WTC11 (cell line): Measurements from ENCODE around the gene OBSCN. TPM values are rescaled to one million over a fixed set of nuclear protein-coding genes. Genes with fewer than 3 reads are reported as not detected.

Source experiments
- ATAC-seq: fragments of 200-7000 bp; cut with Tn5 transposase; 2 replicates; pipeline ENCODE4 v1.10.0; 2021; ENCODE audit warnings: mild to moderate bottlenecking, moderate library complexity
- CTCF ChIA-PET: fragments of 300-600 bp; sonication (Branson Sonifier 250); formaldehyde crosslinking; loops from one replicate; lab custom pipeline; 2021; ENCODE audit warnings: antibody characterized with exemption; lab: Charles Lee
- POLR2A ChIA-PET: fragments of 350-600 bp; sonication (Branson Sonifier 250); formaldehyde crosslinking; loops from one replicate; lab custom pipeline; 2021; ENCODE audit warnings: antibody characterized with exemption; lab: Charles Lee
- DNase-seq: peaks from one replicate; pipeline ENCODE4 v3.0.0; 2021; ENCODE audit warnings: low spot score
- H3K27ac Mint-ChIP-seq: 2 replicates; pipeline ENCODE4 v1.8.0; 2021; ENCODE audit warnings: mixed read lengths
- H3K27me3 Mint-ChIP-seq: 2 replicates; pipeline ENCODE4 v1.8.0; 2021; ENCODE audit warnings: low read depth, mild to moderate bottlenecking, moderate library complexity, mixed read lengths
- H3K36me3 Mint-ChIP-seq: 2 replicates; pipeline ENCODE4 v1.8.0; 2021; ENCODE audit warnings: mixed read lengths
- H3K4me1 Mint-ChIP-seq: 2 replicates; pipeline ENCODE4 v1.8.0; 2022; ENCODE audit warnings: mixed read lengths
- H3K4me3 Mint-ChIP-seq: 2 replicates; pipeline ENCODE4 v1.8.0; 2021; ENCODE audit warnings: mild to moderate bottlenecking, moderate library complexity, mixed read lengths
- H3K9me3 Mint-ChIP-seq: 2 replicates; pipeline ENCODE4 v1.8.0; 2021; ENCODE audit warnings: mixed read lengths
- CDX4 ChIP-seq: fragments of 250-450 bp; sonication (Bioruptor Pico); IDR thresholded peaks from 2 replicates; pipeline ENCODE4 v1.9.0; 2021; ENCODE audit warnings: moderate library complexity, mild to moderate bottlenecking, inconsistent platforms, borderline replicate concordance
- CTCF ChIP-seq: fragments of 200-600 bp; IDR thresholded peaks from 2 replicates; pipeline ENCODE4 v1.8.0; 2022; ENCODE audit warnings: antibody characterized with exemption
- E2F1 ChIP-seq: sonication (generic); formaldehyde crosslinking; IDR thresholded peaks from 2 replicates; pipeline ENCODE4 v1.8.0; 2022; ENCODE audit warnings: mild to moderate bottlenecking, missing genetic modification reagents
- ELF4 ChIP-seq: sonication (generic); formaldehyde crosslinking; IDR thresholded peaks from 2 replicates; pipeline ENCODE4 v1.8.1; 2022; ENCODE audit warnings: low read depth, mild to moderate bottlenecking, moderate library complexity, missing genetic modification reagents
- EMX1 ChIP-seq: fragments of 250-450 bp; sonication (Bioruptor Pico); IDR thresholded peaks from 2 replicates; pipeline ENCODE4 v1.8.0; 2021; ENCODE audit warnings: mild to moderate bottlenecking
- ERG ChIP-seq: fragments of 250-450 bp; sonication (Bioruptor Pico); IDR thresholded peaks from 2 replicates; pipeline ENCODE4 v1.8.0; 2021; ENCODE audit warnings: mild to moderate bottlenecking
- FOXP1 ChIP-seq: sonication (generic); formaldehyde crosslinking; IDR thresholded peaks from 2 replicates; pipeline ENCODE4 v1.8.0; 2022; ENCODE audit warnings: missing genetic modification reagents, mild to moderate bottlenecking, moderate library complexity, borderline replicate concordance
- FOXP4 ChIP-seq: sonication (generic); formaldehyde crosslinking; IDR thresholded peaks from 2 replicates; pipeline ENCODE4 v1.8.0; 2022; ENCODE audit warnings: mild to moderate bottlenecking, missing genetic modification reagents
- HMGA2 ChIP-seq: fragments of 250-450 bp; sonication (Bioruptor Pico); IDR thresholded peaks from 2 replicates; pipeline ENCODE4 v1.4.0; 2021; ENCODE audit warnings: mild to moderate bottlenecking, moderate library complexity
- IRF1 ChIP-seq: sonication (generic); formaldehyde crosslinking; IDR thresholded peaks from 2 replicates; pipeline ENCODE4 v1.8.0; 2023; ENCODE audit warnings: missing genetic modification reagents
- IRF2 ChIP-seq: sonication (generic); formaldehyde crosslinking; IDR thresholded peaks from 2 replicates; pipeline ENCODE4 v1.8.0; 2022; ENCODE audit warnings: low read depth, missing genetic modification reagents, borderline replicate concordance
- JAZF1 ChIP-seq: fragments of 250-450 bp; sonication (Bioruptor Pico); IDR thresholded peaks from 2 replicates; pipeline ENCODE4 v1.9.0; 2021; ENCODE audit warnings: moderate library complexity, mild to moderate bottlenecking, inconsistent platforms
- NFYB ChIP-seq: sonication (generic); formaldehyde crosslinking; conservative IDR thresholded peaks from 2 replicates; pipeline ENCODE4 v1.8.0; 2022; ENCODE audit warnings: low read depth, missing genetic modification reagents
- OVOL2 ChIP-seq: fragments of 250-450 bp; sonication (Bioruptor Pico); IDR thresholded peaks from 2 replicates; pipeline ENCODE4 v1.9.0; 2021; ENCODE audit warnings: mild to moderate bottlenecking, borderline replicate concordance
- PREB ChIP-seq: sonication (generic); formaldehyde crosslinking; IDR thresholded peaks from 2 replicates; pipeline ENCODE4 v1.8.1; 2022; ENCODE audit warnings: mild to moderate bottlenecking, missing genetic modification reagents, moderate library complexity, borderline replicate concordance
- PRRX2 ChIP-seq: fragments of 250-450 bp; sonication (Bioruptor Pico); IDR thresholded peaks from 2 replicates; pipeline ENCODE4 v1.8.0; 2021; ENCODE audit warnings: mild to moderate bottlenecking
- RORB ChIP-seq: fragments of 250-450 bp; sonication (Bioruptor Pico); IDR thresholded peaks from 2 replicates; pipeline ENCODE4 v1.9.0; 2021; ENCODE audit warnings: mild to moderate bottlenecking
- ZNF121 ChIP-seq: sonication (generic); formaldehyde crosslinking; IDR thresholded peaks from 2 replicates; pipeline ENCODE4 v1.8.0; 2023; ENCODE audit warnings: missing genetic modification reagents
- ZNF138 ChIP-seq: sonication (generic); formaldehyde crosslinking; conservative IDR thresholded peaks from 2 replicates; pipeline ENCODE4 v1.8.1; 2022; ENCODE audit warnings: mild to moderate bottlenecking, moderate library complexity, missing genetic modification reagents
- ZNF232 ChIP-seq: sonication (generic); formaldehyde crosslinking; IDR thresholded peaks from 2 replicates; pipeline ENCODE4 v1.8.0; 2022; ENCODE audit warnings: mild to moderate bottlenecking, missing genetic modification reagents
- total RNA-seq: library from RNA; stranded (reverse); gene quantifications from 3 replicates; pipeline ENCODE4 v1.2.3, GENCODE V29; 2021

OBSCN gene
- total RNA-seq, 1 experiment from 2014 or later: 38.8 TPM

GRCh38 chr1:228411121-228411520, 203.3 kb downstream of the OBSCN start:
- H3K27ac Mint-ChIP-seq: no peak overlapping the region
- DNase-seq: no peak
- no peak for TF ChIP-seq RORB (CRISPR knock-in tag)
- no peak for TF ChIP-seq OVOL2 (CRISPR knock-in tag)
- TF ChIP-seq HMGA2 (CRISPR knock-in tag): no peak
- TF ChIP-seq ERG: no peak
- TF ChIP-seq FOXP4 (CRISPR knock-in tag): no peak
- no peak for TF ChIP-seq PREB (CRISPR knock-in tag)
- TF ChIP-seq JAZF1: no peak
- TF ChIP-seq PRRX2 (CRISPR knock-in tag): no peak
- TF ChIP-seq EMX1: no peak
- TF ChIP-seq CDX4 (CRISPR knock-in tag): no peak
- TF ChIP-seq, all 79 proteins: peak for 0
- ChIA-PET POLR2A (interaction anchor here (2.1 kb wide), 1 partner anchor 46 kb away, joined by 9 read pairs; a partner anchor contains a TSS), CTCF (no interaction called here)
- Mint-ChIP-seq H3K27me3 (peaks cover 29% of the 10 kb centered on the region), H3K4me1 (peaks cover 16% of the 10 kb centered on the region), H3K36me3 (no peaks in the 10 kb centered on the region), H3K9me3 (no peaks in the 10 kb centered on the region), H3K4me3 (no peak overlapping the region)
- no peak for ATAC-seq

- no peak for DNase-seq
- no peaks in the 10 kb centered on the region for H3K36me3 Mint-ChIP-seq
- H3K4me3 Mint-ChIP-seq: no peak overlapping the region
- no peaks in the 10 kb centered on the region for H3K9me3 Mint-ChIP-seq
- no peak overlapping the region for H3K27ac Mint-ChIP-seq
- no peak for TF ChIP-seq IRF2
- 0 out of 2 replicates have a peak, but pooled peaks have one; percentile 41 for TF ChIP-seq ZNF121 (CRISPR knock-in tag)
- TF ChIP-seq, all 79 proteins: peak for 1
- no peak for ATAC-seq
- CTCF ChIA-PET: interaction anchor here (0.6 to 1.0 kb wide), 4 partner anchors 46 to 330 kb away, joined by 3 to 5 read pairs (median 4); a partner anchor contains a TSS
- Mint-ChIP-seq H3K4me1 (peaks cover 16% of the 10 kb centered on the region), H3K27me3 (peaks cover 32% of the 10 kb centered on the region)
- POLR2A ChIA-PET: interaction anchor here (0.9 to 1.1 kb wide), 2 partner anchors 45 to 47 kb away, joined by 4 to 6 read pairs; no protein-coding TSS in a partner anchor
These were observed 203.9 kb downstream of the OBSCN start for GRCh38 chr1:228411548-228412430.

GRCh38 chr1:228413241-228414010, 205.6 kb downstream of the OBSCN start:
- Mint-ChIP-seq H3K27me3 (peaks cover 49% of the 10 kb centered on the region), H3K4me1 (peaks cover 15% of the 10 kb centered on the region), H3K4me3 (no peak overlapping the region), H3K9me3 (no peaks in the 10 kb centered on the region), H3K36me3 (no peaks in the 10 kb centered on the region), H3K27ac (no peak overlapping the region)
- ChIA-PET CTCF (no interaction called here), POLR2A (no interaction called here)
- ATAC-seq: no peak
- no peak for DNase-seq
- TF ChIP-seq IRF1 (CRISPR knock-in tag) (no peak), ZNF138 (no peak), ZNF232 (CRISPR knock-in tag) (no peak), NFYB (no peak), E2F1 (CRISPR knock-in tag) (no peak), ELF4 (CRISPR knock-in tag) (no peak), FOXP1 (CRISPR knock-in tag) (no peak), CTCF (no peak)
